ENCODE measurements around the gene C4A.
"Not testable (repeated sequence)": the region's sequence is repeated elsewhere in the genome, so short reads cannot be mapped to it uniquely, and the experiment has no call there.

The C4A gene

DNA sequence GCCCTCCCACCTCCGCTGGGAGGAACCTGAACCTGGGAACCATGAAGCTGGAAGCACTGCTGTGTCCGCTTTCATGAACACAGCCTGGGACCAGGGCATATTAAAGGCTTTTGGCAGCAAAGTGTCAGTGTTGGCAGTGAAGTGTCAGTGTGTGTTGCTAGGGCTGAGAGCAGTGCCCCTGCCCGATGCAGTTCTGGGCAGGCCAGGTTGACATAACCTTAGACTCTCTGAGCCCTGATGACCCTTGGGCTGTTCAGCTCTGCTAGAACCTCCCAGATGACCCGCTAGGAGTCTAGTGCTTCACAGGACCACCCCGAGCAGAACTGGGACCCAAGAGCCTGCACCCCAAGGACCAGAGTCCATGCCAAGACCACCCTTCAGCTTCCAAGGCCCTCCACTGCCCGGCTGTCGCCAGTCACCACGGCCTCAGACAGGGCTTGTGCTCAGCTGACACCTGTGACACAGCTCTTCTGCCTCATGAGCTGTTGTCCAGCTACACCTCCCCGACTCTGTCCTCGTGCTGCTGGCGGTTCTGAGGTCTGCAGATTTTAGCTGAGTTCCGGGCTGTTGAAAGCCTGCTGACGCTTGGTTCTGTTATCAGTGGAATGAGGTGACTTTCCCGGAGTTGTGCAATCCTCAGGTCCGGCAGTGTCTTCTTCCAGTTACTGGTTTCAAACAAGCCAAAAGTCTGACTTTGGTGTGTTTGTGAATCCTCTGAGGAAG is 20.9 kb downstream of the C4A start:
- H3K4me3 ChIP-seq (ENCODE audit: low read depth, low read length); DNase-seq (ENCODE audit: low read depth): not testable (repeated sequence)

DNA sequence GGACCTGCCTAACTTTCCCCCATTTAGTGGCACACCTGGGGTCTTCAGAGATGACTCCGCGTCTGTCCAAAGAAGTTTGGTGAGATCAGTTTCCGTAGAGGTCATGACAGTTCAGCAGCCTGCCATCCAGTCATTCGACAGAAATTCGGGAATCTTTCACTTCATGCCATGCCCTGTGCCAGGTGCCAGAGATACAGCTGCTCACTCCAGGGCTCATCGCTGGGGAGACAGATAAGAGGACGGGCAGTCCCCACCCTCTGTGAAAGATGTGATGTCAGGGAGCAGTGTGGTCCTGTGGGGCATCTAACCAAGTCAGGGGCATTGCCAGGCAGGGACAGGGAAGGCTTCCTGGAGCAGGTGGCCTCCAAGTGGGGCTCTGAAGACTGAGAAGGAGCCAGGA is 21.4 kb downstream of the C4A start:
- H3K4me3 ChIP-seq (ENCODE audit: low read depth, low read length); DNase-seq (ENCODE audit: low read depth): not testable (repeated sequence)

DNA sequence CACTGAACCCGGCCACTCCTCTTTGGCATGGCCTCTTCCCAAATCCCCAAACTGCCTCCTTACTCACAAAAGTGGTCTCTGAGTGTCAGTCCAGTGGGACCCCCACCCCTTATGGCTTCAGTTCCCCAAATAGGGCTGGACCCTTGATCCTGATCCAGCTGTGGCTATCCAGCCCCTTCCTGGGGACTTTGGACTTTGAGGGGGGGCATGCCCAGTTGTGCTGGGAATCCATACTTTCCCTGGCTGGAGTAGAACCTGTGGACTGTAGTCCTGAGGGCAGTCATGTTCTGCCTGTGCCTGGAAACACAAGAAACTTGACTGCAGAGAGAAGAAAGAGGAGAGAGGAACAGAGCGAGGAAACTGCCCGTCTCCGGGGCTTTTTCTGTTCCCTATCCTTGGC is 22.5 kb downstream of the C4A start:
- not testable (repeated sequence) for DNase-seq (ENCODE audit: low read depth); H3K4me3 ChIP-seq (ENCODE audit: low read depth, low read length)

DNA sequence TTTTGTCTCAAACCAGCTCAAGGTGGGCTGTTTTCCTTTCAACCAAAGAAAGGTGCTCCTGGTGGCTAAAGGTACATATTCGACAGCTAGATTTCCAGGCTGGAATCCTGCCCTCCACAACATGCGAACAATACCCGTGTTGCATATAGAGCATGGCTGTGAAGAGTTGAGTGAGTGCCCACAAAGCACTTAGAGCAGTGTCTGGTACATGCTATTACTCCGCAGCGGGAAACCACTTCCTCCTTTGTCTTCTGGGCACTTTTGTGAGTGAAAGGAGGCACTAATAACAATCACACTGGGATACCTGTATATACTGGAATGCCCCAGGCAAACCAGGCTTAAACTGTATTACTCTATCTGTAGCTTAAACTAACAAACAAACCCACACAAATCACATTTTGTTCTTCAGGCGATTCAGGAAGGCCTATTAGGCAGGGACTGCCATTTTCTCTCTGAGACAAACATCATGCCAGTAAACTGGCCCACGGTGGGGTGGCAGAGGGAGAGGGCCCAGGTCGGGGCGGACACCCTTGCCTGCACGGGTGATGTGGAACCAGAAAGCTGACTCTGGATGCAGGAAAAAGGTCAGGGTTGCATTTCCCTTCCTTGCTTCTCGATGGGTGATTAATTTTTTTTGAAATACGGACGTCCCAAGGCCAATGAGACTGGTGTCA is 23.1 kb downstream of the C4A start:
- not testable (repeated sequence) for H3K4me3 ChIP-seq (ENCODE audit: low read depth, low read length); DNase-seq (ENCODE audit: low read depth)

DNA sequence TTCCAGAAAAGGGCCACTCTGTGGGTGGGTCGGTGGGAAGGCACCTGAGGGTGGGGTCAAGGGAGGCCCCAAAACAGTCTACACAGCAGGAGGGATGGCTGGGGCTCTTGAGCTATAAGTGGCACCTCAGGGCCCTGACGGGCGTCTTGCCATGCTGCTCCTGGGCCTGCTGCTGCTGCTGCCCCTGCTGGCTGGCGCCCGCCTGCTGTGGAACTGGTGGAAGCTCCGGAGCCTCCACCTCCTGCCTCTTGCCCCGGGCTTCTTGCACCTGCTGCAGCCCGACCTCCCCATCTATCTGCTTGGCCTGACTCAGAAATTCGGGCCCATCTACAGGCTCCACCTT is 23.7 kb downstream of the C4A start:
- not testable (repeated sequence) for H3K4me3 ChIP-seq (ENCODE audit: low read depth, low read length); DNase-seq (ENCODE audit: low read depth)

DNA sequence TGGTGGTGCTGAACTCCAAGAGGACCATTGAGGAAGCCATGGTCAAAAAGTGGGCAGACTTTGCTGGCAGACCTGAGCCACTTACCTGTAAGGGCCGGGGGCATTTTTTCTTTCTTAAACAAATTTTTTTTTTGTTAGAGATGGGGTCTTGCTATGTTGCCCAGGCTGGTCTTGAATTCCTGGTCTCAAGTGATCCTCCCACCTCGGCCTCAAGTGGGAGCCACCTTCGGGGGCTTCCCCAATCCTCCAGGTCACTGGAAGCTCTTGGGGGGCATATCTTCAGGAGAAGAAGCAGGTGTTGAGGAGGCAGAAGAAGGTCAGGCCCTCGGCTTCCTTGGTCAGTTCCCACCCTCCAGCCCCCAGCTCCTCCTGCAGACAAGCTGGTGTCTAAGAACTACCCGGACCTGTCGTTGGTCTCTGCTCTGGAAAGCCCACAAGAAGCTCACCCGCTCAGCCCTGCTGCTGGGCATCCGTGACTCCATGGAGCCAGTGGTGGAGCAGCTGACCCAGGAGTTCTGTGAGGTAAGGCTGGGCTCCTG is 24.2 kb downstream of the C4A start:
- not testable (repeated sequence) for H3K4me3 ChIP-seq (ENCODE audit: low read depth, low read length); DNase-seq (ENCODE audit: low read depth)

DNA sequence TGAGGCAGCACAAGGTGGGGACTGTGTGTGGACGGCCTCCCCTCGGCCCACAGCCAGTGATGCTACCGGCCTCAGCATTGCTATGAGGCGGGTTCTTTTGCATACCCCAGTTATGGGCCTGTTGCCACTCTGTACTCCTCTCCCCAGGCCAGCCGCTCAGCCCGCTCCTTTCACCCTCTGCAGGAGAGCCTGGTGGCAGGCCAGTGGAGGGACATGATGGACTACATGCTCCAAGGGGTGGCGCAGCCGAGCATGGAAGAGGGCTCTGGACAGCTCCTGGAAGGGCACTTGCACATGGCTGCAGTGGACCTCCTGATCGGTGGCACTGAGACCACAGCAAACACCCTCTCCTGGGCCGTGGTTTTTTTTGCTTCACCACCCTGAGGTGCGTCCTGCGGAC is 25.2 kb downstream of the C4A start:
- not testable (repeated sequence) for DNase-seq (ENCODE audit: low read depth); H3K4me3 ChIP-seq (ENCODE audit: low read depth, low read length)

DNA sequence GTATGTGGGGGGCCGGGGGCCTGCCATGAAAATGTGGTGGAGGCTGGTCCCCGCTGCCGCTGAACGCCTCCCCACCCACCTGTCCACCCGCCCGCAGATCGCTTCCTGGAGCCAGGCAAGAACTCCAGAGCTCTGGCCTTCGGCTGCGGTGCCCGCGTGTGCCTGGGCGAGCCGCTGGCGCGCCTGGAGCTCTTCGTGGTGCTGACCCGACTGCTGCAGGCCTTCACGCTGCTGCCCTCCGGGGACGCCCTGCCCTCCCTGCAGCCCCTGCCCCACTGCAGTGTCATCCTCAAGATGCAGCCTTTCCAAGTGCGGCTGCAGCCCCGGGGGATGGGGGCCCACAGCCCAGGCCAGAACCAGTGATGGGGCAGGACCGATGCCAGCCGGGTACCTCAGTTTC is 26.2 kb downstream of the C4A start:
- not testable (repeated sequence) for H3K4me3 ChIP-seq (ENCODE audit: low read depth, low read length); DNase-seq (ENCODE audit: low read depth)

DNA sequence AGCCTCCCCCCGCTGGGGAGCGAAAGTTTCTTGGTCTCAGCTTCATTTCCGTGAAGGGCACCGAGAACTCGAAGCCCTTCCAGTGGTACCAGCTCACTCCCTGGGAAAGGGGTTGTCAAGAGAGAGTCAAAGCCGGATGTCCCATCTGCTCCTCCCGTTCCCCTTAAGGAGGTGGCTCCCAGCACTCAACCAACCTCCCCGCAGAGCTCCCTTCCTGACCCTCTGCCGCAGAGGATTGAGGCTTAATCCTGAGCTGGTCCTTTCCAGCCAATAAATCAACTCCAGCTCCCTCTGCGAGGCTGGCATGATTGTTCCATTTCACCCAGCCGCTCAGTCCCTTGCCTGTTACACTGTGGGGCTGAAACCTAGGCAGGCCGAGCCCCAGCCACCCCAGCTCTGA is 26.8 kb downstream of the C4A start:
- not testable (repeated sequence) for DNase-seq (ENCODE audit: low read depth)

DNA sequence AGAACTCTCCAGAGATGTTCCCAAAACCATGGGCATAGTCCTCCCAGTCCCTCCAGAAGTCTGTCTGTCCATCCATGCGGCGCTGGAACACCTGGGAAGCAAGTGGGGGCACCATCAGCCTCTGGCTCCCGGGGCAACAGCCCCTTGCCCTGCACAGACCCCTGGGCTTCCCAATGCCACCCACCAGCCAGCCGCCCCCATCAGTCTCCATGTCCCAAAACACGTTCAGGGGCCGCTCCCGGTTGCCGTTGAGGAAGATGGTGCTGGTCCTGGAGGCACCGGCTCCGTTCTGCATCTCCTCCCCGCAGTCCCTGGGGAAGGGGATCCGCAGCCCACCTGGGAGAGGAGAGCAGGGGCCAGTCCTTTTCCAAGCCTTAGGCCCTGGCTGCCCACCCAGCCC is 27.7 kb downstream of the C4A start:
- not testable (repeated sequence) for DNase-seq (ENCODE audit: low read depth); H3K4me3 ChIP-seq (ENCODE audit: low read depth, low read length)

More for the DNA sequence above, 26.8 kb downstream of the C4A start:
- not testable (repeated sequence) for H3K4me3 ChIP-seq (ENCODE audit: low read depth, low read length)

DNA sequence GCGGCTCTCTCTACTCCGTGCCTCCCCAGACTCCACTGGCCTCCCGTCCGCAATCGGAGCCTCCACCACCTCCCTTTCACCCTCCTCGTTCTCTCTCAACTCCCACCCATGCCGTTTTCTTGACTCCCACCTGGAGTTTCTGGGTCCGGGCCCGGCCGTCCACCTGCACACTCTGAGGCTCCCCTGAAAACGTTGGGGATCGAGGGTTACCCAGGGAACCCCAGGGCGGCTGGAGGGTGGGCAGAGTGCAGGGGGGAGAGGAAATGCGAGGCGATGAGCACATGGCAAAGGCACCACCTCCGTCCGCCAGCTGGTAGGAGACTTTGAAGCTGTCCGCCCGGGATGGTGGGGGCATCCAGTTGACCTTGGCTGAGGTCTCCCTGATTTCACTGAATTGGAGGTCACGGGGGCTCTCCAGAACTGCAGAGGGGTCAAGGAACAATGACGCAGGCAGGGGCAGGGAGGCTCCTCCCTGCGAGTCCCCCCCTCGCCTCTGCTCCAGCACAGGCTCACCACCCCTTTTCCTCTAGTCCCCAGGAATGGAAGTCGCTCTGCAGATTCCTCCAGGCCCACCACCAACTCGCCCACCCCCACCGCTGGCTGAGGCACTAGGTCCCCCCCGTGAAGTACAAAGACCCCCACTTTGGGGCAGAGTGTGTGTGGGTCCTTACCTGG is 29.1 kb downstream of the C4A start:
- not testable (repeated sequence) for DNase-seq (ENCODE audit: low read depth); H3K4me3 ChIP-seq (ENCODE audit: low read depth, low read length)

DNA sequence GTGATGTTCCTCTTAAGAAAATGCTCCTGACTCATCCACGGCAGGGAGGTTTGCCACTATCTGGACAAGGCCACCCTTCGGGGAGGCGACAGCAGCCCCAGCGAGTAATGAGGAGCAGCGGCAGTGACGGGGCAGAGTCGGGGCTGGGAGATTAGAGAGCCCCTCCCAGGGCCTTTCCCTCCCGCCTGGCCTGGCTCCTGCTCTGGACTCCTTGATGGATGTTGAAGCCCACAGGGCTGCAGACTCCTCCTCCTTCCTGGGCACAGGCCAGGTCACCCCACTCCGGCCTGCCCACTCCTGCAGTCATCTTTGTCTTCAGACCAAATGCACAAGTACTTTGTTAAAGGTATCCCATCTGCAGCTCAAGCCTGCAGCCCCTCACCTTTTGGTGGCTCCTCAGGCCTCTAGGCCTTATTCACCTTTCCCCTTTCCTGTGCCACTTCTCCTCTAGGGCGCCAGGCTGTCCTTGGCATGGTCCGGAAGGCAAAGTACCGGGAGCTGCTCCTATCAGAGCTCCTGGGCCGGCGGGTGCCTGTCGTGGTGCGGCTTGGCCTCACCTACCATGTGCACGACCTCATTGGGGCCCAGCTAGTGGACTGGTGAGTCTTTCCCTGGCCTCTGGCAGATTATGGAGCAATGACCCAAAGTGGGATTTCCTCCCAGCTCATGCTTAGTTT is 31.2 kb downstream of the C4A start:
- not testable (repeated sequence) for H3K4me3 ChIP-seq (ENCODE audit: low read depth, low read length); DNase-seq (ENCODE audit: low read depth)

DNA sequence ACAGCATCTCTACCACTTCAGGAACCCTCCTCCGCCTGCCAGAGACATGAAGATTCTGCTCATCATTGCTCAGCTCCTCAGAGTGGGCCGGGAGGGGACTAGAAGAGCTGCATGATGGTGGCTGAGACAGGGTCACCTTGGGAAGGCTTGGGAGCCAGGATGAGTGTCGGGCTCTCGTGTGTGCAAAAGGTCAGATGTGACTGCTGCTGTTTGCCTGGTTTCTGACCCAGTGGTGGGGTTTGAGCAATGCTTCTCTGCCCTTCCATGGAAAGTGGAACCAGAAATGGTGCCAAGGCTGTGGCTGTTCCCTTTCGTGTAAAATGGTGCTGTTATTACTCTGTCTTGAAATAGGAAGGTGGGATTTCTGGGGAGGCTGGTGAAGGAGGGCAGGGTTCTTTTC is 31.9 kb downstream of the C4A start:
- DNase-seq (ENCODE audit: low read depth); H3K4me3 ChIP-seq (ENCODE audit: low read depth, low read length): not testable (repeated sequence)

DNA sequence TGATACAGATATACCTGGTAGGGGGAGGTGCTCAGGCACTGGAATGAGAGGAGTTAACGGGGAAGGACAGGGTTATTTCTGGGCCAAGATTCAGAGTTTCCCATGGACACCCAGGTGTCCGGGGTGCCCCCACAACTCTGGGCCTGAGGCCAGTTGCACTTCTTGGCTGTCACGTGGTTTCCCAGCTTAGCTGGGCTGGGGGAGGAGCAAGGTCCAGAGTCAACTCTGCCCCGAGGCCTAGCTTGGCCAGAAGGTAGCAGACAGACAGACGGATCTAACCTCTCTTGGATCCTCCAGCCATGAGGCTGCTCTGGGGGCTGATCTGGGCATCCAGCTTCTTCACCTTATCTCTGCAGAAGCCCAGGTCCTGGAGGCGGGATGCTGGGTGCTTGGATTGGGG is 32.7 kb downstream of the C4A start, which contains the start of gene C4B:
Gene C4B (plus strand): TSS at position 249 of the 400 bp plus-strand sequence. CDS start 51 bp downstream, at position 300.
- DNase-seq (ENCODE audit: low read depth); H3K4me3 ChIP-seq (ENCODE audit: low read depth, low read length): not testable (repeated sequence)

DNA sequence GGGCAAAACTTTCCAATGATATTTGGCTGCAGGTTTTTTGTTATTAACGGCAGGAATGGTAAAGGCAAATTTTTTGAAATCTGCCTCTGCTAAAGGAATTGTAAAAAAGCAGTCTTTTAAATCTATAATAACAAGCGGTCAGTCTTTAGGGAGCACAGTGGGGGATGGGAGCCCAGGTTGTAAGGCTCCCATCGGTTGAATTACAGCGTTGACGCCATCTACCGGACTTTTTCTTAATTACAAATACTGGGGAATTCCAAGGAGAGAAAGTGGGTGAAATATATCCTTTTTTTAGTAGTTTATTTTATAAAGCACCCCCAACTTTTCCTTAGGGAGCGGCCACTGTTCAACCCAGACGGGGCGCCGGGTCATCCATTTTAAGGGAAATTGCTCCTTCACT is 40.2 kb downstream of the C4A start:
- not testable (repeated sequence) for H3K4me3 ChIP-seq (ENCODE audit: low read depth, low read length); DNase-seq (ENCODE audit: low read depth)

DNA sequence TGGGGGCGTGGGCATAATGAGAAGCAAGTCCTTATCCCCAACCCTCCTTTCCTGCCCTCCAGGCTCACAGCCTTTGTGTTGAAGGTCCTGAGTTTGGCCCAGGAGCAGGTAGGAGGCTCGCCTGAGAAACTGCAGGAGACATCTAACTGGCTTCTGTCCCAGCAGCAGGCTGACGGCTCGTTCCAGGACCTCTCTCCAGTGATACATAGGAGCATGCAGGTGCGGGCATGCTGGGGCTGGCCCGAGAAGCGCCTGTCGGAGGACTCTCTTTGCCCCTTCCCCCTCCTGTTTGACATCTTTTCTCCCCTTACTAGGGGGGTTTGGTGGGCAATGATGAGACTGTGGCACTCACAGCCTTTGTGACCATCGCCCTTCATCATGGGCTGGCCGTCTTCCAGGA is 46.8 kb downstream of the C4A start:
- H3K4me3 ChIP-seq (ENCODE audit: low read depth, low read length); DNase-seq (ENCODE audit: low read depth): not testable (repeated sequence)

DNA sequence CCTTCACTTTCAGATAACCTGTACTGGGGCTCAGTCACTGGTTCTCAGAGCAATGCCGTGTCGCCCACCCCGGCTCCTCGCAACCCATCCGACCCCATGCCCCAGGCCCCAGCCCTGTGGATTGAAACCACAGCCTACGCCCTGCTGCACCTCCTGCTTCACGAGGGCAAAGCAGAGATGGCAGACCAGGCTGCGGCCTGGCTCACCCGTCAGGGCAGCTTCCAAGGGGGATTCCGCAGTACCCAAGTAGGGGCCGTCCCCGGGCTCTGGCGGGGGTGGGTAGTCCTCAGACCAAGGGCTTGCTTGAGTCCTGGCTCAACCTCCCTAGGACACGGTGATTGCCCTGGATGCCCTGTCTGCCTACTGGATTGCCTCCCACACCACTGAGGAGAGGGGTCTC is 47.7 kb downstream of the C4A start:
- DNase-seq (ENCODE audit: low read depth); H3K4me3 ChIP-seq (ENCODE audit: low read depth, low read length): not testable (repeated sequence)

DNA sequence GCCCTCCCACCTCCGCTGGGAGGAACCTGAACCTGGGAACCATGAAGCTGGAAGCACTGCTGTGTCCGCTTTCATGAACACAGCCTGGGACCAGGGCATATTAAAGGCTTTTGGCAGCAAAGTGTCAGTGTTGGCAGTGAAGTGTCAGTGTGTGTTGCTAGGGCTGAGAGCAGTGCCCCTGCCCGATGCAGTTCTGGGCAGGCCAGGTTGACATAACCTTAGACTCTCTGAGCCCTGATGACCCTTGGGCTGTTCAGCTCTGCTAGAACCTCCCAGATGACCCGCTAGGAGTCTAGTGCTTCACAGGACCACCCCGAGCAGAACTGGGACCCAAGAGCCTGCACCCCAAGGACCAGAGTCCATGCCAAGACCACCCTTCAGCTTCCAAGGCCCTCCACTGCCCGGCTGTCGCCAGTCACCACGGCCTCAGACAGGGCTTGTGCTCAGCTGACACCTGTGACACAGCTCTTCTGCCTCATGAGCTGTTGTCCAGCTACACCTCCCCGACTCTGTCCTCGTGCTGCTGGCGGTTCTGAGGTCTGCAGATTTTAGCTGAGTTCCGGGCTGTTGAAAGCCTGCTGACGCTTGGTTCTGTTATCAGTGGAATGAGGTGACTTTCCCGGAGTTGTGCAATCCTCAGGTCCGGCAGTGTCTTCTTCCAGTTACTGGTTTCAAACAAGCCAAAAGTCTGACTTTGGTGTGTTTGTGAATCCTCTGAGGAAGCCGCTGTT is 53.6 kb downstream of the C4A start:
- not testable (repeated sequence) for H3K4me3 ChIP-seq (ENCODE audit: low read depth, low read length); DNase-seq (ENCODE audit: low read depth)

DNA sequence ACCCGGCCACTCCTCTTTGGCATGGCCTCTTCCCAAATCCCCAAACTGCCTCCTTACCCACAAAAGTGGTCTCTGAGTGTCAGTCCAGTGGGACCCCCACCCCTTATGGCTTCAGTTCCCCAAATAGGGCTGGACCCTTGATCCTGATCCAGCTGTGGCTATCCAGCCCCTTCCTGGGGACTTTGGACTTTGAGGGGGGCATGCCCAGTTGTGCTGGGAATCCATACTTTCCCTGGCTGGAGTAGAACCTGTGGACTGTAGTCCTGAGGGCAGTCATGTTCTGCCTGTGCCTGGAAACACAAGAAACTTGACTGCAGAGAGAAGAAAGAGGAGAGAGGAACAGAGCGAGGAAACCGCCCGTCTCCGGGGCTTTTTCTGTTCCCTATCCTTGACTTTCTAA is 55.3 kb downstream of the C4A start:
- H3K4me3 ChIP-seq (ENCODE audit: low read depth, low read length); DNase-seq (ENCODE audit: low read depth): not testable (repeated sequence)

All from LNCaP clone FGC (cell line).